ENCODE results near the gene RPS14.

The RPS14 gene

DNA sequence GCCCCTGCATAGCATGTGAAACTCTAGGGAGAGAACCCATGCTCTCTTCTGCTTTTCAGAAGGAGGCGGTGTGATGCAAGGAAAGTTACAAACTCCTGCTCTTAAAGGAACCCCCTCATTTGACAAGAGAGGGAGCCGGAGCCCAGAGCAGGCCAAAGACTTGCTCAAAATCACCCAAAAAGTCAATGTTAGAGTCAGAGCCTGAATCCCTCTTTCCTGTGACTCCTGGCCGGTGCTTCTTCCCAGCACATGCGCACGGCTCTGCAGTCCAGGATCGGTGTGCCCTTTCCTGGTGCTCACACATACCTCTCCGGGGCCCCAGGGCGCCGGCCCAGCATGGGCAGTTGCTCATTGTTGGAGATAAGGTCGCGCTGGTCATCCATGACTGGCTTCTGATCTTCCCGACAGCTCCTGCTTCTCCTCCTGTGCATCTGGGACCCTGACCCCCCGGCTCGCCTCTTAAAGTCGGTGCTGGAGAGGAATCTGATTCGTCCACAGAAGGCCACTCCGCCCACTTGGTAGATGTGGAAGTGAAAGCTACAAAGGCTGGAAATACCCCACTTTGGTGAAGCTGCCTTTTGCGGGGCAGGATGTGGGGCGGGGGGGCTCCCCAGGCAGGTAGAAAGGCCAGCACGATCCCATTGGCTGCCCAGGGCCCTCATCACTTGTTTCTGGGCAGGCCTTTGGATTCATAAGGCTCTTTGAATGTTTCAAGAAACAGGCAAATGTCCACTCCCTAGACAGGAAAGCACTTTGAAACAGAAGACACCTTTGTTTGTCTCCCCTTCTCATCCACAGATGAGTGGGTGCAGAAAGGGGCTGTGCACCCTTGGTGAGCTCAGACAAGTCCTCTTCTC, 37.0 kb downstream of the RPS14 start, which contains the start of gene CD74:
Gene CD74 (minus strand): TSS at position 592 of the 857 bp plus-strand sequence. CDS start 161 bp downstream, at position 431.
- peak; percentile 85 for DNase-seq

DNA sequence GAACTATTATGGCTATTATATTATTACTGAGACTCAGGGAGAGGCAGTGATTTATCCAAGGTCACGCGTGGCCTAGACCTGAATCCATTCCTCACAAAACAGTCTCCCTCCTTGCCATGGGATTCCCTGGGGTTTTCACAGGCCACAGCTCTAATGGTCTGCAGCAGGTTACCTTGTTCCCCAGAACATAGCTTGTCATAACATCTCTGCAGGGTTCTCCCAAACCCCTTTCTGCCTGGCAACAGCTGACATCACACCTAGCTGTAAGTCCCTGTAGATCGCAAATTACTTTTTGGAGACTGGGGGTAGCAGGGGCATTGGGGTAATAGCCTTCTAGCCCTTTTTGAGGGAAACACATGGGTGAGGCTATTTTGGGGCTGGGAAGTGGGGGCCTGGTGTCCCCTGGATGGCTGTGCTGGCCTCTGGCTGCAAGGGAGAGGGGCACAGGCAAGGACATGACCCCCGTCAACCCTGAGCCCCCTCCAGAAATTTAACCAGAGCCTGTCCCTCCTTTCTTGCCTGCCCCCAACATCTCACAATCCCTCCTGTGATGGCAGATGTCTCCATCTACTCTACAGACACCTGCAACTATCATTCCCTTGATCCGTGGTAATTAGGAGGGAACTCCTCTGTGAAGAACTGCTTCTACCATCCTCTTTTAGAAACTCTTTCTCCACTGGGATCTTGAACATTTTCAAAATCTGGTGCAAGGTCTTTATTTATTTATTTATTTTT, 38.1 kb downstream of the RPS14 start:
- peak; percentile 49 for DNase-seq

DNA sequence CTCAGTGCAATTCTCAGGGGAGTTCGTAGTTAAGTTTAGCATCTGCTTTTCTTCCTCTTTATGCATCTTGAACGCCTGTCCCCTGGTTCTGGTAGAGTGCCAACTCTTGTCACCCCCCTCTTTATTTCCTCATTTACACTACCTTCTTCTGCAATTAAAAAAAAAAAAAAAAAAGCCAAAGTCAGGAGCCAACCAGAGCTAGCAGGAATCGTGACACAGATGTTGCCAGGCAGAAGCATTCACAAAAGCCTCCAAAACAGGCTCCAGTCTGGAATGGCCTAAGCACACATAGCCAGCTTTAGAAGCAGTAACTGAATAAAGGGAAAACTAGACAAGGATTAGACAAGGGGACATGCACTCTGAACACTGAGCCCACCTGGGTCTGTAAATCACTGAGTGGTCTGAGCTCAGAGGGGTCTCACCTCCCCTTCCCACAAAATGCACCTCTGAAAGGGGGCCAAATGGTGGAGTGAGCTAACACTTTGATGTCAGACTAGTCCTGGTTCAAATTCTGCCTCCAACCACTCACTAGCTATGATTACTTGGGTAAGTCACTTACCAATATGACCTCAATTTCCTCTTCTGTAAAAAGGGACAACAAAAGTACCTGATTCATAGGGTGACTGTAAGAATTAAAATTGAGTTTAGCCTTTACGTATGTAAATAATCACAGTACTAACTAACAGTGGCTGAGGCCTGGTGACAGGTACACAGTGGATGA, 38.9 kb downstream of the RPS14 start:
- DNase-seq: peak; percentile 93

DNA sequence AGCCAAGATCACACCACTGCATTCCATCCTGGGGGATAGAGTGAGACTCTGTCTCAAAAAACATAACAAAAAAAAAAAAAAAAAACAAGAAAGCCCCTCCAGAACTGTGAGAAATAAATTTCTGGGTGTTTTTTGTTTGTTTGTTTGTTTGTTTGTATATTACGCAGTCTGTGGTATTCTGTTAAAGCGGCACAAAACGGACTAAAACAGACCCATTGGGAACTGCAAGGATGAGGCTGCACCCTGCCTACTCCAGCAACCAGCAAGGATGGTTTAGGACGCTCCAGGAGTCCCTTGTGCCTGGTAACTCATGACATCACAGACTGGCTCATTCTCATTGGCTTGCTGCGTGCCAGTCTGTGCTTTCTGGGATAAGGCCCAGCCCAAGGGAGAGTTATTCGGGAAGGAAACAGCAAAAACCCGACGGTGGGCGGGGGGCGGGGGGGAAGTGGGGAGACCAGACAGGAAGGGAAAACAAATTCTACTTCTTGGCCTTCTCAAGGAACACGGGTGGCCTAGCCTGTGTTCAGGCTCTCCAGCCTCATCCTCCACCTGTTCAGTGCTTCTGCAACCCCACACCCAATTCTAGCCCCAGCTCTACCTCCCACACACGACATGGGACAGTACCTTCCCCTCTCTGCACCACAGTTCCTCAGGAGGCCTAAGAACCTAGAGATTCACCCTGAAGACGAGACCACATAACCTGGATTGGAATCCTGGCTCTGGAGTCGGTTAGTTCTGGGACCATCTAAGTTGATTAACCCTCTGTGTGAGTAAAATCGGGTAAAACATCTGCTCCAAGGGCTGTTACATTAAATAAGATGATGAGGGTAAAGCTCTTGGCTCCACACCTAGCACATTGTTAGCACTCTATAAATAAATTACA, 39.7 kb downstream of the RPS14 start:
- peak; percentile 95 for DNase-seq

DNA sequence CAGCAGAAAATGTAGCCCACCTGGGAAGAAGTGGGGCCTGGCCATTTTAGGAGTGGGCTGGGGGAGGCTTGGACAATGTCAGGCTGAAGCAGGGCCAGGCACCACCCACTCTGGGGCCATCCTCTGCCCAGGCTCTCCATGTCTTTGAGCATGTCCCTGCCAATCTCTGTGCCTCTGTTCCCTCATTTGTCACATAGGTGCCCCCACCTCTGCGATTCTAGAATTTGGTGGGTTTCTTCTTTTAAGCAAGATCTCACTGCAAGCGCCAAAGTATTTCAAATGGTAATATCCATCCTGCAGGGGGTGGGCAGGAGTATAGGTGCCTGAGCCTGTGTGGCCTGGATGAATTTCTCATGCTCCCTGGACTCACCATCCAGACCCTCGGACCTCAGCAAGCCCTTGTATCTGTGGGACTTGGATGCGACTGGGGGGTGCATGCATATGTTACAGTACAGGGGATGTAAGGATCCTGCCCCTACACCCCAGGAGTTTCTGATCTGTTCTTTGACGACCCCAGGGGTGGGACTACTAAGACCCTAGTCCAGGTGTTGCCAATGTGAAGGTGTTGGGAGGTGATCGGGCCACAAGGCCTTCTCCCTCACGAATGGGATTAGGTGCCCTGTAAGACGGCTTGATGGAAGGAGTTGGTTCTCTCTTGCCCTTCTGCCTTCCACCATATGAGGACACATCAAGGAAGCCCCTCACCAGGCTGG, 41.2 kb downstream of the RPS14 start:
- no peak for DNase-seq

DNA sequence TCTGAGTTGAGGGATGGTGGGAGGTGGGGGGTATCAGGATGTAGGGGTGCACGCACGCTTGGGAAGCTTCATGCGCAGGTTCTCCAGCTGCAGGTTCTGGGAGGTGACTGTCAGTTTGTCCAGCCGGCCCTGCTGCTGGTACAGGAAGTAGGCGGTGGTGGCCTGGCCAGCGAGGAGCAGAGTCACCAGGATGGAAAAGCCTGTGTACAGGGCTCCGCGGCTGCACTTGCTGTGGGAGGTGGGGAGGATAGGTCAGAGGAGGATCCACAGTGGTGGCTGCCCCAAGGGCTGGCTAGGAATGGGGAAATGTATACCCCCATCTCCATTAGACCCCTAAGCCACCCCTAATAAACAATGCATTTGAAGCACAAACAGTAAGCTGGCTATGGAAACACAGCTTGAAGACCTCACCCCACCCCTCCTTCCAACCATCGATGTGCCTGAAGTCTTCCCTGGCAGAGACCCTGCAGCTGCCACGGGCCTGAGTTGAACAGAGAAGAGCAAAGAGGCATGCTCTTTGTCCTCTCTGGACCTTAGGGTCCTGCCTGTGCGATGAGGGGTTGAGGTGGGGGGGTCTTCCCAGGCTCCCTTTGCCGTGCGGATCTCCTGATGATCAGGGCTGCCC, 42.3 kb downstream of the RPS14 start:
- peak; percentile 21 for DNase-seq

DNA sequence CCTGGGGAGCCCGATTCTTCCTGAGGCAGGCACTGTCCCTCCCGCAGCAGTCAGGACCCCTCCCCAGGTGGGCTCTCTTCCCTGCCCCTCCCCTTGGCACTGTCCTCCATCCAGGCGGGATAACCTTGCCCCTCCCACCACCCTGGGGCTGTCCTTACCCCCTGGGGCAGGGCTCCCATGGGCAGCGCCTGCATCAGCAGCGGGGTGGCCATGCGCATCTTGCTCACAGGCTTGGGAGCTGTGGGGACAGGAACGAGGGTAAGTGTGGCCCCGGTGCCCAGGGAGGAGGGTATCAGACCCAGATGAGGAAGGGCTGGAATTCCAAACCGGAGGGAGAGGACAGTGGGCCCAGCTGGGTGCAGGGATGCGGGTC, 42.8 kb downstream of the RPS14 start:
- DNase-seq: no peak

DNA sequence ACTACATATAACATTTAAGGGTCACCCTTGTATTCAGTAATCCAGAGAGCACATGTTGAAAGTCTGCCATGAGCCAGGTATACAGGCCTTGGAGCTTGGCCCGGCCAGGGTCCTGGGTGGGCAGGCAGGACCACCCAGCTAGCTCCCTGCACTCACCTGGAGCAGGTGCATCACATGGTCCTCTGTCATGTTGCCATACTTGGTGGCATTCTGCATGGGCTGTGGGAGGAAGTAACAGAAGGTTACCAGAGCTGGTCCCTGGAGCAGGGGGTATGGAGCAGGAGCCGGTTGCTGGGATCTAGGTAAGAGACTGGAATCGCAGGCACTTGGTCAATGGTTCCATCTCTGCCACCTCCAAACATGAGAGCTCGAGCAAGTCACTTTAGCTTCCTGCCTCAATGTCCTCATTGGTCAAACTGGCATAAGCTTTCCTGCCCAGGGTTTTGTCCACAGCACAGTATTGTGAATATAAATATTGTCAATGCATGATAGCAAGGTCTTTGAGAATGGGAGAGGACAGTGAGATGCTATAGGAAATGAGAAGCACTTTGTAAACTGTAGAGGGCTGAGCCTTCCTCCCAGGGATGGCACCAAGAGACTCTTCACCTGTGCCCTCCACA, 43.3 kb downstream of the RPS14 start:
- DNase-seq: no peak

DNA sequence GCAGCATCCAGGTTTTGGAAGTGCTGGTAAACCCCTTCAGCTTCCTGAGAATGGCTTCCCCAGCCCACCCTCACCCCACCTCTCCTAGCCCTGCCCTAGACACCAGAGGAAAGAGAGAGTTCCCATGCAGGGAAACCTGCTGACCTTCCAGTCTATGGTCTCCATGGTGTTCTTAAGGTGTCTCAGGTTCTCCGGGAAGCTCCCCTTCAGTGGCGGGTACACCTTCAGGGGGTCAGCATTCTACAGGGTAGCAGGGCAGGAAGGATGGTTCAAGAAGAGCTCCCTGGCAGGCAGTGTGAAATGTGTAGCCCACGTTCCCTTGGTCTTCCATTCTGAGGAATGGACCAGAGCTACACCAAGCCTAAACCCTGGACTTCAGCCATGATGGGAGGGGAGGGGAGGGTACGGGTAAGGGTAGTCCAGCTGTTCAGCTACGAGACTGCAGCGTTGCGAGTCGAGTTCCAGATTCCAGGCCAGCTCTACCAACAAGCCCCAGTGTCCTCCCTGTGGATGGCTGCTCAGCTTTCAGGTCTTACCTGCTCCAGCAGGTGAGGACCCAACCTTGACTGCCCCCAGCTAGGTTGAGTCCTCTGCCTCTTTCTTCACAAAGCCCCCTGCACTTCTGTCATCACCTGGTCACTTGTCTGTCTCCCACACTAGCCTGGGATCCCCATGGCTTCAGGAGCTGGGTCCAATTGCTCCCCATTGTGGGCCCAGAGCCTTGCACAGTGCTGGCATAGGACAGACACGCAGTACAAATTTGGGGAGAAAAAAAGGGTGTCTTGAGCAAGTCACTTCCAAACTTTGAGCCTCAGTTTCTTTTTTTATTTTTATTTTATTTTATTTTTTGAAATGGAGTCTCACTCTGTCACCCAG, 44.4 kb downstream of the RPS14 start:
- no peak for DNase-seq

DNA sequence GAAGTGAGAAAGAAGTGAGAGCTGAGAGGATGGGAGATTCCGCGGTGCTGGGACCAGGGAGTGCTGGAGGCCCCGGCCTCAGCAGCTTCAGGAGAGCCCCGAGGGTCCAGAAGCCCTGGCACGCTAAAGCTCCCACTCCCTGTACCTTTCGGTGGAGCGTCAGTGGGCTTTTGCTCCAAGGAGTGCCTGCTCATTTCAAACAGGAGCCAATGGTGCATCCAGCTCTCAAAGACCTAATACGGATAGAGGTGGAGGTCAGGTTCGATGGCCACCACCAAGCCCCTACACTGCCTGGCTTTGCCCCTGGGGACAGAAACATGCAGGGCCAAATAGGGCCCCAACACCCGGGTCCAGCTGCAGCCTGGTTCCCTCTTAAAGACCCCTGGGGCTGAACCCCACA, 45.0 kb downstream of the RPS14 start:
- DNase-seq: no peak

DNA sequence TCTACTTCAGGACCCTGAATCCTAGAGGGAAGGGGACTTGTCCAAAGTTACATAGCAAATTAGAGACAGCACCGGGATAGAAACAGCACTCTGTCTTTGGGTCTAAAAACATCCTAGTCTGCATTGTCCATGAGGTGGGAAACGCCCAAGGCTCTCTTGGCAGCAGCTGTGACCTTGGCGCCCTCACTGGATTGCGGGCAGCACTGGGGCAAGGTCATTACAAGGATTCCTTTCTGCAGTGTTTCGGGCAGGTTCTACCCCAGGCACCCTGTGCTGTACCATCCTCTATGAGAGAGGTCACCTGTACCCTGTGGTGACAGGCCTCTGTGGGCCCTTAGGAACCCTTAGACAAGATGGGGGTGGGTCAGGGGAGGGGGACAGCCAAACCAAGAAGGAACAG, 45.4 kb downstream of the RPS14 start:
- no peak for DNase-seq

DNA sequence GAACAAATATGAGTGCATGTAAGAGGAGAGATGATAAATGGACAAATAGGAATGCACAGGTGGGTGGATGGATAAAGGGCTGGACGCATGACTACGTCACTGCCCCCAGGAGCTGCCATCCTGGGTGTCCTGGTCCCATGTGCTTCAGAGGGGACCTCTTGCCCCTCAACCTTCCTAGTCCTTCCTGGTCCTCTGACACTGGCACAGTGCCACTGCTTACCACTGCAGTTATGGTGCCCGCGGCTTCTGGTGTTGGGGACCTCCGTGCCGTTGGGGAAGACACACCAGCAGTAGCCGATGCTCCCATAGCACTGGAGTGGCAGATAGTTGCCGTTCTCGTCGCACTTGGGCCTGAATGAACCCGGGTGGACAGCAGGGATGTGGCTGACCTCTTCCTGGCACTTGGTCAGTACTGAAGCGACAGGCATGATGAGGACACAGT, 46.6 kb downstream of the RPS14 start:
- DNase-seq: no peak

DNA sequence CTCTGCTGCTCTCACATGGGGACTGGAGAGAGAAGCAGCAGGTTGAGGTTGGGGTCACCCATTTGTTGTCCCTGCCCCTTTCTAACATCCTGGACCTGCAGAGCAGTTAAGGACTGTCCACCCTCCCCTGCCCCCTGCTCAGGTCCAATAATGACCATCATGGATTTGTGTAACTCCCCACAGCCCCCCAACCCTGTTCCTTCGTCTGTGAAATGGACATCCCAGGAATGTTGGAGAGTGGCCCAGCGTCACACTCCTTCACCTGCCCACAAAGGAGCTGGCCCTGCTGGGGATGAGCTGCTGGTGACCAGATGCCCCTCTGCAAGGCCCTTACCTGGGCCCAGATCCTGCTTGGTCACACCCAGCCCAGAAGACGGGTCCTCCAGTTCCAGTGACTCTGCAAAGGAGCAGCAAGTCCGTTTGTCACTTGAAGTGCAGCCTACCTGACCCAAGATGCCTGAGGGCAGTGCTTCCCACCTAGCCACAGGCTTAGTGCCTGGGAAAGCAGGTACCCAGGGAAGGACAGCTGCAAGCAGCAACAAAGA, 47.2 kb downstream of the RPS14 start:
- DNase-seq: no peak

DNA sequence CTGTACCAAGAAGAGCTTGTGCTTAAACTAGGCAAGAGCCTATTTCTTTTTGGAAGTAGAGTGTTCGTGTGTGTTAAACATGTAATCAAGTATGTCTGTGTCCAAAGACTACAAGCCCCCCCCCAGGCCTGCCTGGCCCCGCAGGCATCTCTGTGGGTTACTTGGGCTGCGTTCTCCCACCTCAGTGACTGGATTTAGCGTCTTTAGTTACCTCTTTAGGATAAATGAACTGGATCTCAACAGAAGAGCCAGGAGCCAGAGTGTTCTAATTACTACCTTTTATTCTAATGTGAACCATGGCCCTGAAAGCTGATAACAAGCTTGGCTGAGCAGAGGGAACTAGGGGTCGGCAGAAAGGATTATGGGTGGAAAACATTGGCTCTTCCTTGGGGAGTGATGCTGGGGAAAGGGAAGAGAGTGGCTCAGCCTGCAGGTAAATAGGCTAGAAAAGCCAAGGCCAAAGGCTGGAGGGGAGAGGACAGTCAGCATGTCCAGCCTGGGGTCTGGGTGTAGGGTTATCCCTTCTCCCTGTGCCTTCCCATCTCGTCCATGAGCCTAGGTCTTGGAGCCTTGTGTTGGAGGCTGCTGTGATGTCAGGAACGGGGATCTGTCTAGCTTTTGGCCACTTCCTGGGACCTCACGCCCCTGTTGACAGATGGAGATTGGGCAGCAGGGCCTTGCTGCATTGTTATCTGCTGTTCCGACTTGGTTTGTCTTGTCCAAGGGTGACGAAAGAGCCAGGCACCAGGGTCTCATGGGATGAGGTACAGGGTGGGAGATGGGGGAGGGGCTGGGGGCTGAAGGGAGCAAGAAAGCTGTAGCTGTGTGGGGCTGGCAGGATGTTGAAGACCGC, 47.9 kb downstream of the RPS14 start:
- DNase-seq: no peak

DNA sequence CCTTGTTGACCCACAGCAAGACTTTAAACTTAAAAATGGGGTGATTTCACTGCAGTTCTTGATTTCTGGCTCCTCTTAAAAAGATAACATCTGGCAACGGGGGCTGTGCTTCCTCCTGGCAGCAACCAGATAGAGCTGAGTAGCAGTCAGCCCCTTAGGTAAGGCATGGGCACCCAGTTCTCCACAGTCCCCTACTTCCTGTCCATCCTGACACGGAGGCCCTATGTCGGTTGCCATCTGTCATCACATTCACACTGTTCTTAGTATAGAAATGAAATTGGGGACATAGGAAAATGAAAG, 48.5 kb downstream of the RPS14 start:
- no peak for DNase-seq

DNA sequence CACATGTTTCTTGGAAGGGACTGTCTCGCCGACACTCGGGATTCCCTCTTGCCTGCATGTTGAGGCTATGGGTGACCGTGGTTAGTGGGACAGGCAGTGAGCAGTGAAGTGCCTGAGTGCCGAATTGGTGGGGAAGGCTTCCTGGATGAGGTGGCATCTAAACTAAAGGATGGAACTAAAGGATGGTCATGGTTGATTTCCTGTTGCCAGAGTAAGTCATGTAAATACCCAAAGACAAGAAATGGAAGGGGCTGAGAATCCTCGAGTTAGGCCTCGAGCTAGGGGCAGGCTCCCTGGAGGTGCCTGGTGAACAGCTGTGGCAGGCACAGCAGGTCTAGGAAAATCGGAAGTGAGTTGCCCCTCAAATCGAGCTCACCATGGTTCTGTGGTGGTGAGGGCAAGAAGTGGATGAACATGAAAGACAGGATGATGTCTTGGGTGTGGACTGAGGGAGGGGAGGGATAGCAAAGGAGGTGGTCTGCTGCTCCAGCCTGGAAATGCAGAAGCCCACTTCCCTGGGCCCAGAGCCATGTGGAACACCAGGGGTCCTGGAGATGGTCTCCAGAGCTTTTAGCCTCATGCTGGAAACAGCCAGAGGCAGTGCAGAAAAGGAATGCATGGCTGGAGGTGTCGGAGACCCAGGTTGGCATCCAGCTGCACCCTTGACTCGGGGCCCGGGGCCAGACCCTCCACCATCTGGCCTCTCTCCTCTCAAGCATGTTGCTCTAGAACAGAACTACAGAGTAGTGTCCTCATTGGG, 49.0 kb downstream of the RPS14 start:
- no peak for DNase-seq

DNA sequence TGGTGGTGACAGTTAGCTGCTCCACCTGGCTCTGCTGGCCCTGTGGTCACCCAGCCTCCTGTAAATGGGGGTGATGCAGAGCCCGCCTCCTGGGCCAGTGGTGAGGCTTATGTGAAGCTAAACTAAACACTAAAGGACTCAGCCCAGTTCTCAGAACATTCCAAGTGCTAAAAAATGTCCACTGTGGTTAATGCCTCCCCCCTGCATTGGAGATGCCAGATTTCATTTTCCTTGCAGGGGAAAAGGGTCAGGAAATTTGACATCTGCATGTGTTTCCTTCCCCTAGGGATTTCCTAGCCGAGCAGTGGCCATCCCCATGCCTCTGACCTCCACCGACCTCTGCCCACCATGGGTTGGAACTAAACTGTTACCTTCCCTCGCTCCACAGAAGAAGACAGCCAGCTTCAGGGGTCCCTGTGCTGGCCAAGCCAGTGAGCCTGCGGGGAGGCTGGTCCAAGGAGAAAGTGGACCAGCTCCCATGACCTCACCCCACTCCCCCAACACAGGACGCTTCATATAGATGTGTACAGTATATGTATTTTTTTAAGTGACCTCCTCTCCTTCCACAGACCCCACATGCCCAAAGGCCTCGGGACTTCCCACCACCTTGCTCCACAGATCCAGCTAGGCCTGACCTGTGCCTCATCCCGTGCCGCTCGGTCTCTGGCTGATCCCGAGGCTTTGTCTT, 49.9 kb downstream of the RPS14 start:
- no peak for DNase-seq

Data from DMS53 (cell line).